GM12878 (cell line): Measurements from ENCODE around the gene RSPO3. TPM values are rescaled to one million over a fixed set of nuclear protein-coding genes. Genes with fewer than 3 reads are reported as not detected.

Experiments used
- ATAC-seq: fragments of 200-7000 bp; cut with Tn5 transposase; 3 replicates; pipeline ENCODE4 v1.9.1; 2020; ENCODE audit warnings: mild to moderate bottlenecking, moderate library complexity
- BruUV-seq: library from RNA; stranded (reverse); fragments of 400-500 nt; replicated peaks from 2 replicates; lab custom pipeline; 2021; lab: Mats Ljungman, UMichigan
- CTCF ChIA-PET: fragments of 300-600 bp; sonication (Branson Sonifier 250); formaldehyde crosslinking; extraction: SDS; loops from one replicate; lab custom pipeline; 2021; ENCODE audit warnings: inconsistent platforms; lab: Yijun Ruan, JAX
- POLR2A ChIA-PET: fragments of 350-600 bp; formaldehyde crosslinking; extraction: SDS; loops from one replicate; lab custom pipeline; 2021; ENCODE audit warnings: inconsistent platforms; lab: Charles Lee
- RAD21 ChIA-PET: fragments of 300-600 bp; sonication (Branson Sonifier 250); formaldehyde crosslinking; loops from one replicate; lab custom pipeline; 2023; ENCODE audit warnings: antibody characterized with exemption; ENCODE audit not compliant: unreplicated experiment; lab: Charles Lee
- SMC1A ChIA-PET: fragments of 300-600 bp; sonication (Branson Sonifier 250); formaldehyde crosslinking; loops from one replicate; lab custom pipeline; 2023; ENCODE audit not compliant: unreplicated experiment, uncharacterized antibody; lab: Charles Lee
- DNase-seq: peaks from one replicate; pipeline ENCODE4 v3.0.0-alpha.2; 2011; ENCODE audit warnings: low read depth, low spot score
- FAIRE-seq: peaks from 3 replicates; lab custom pipeline; 2011; peaks lifted over from hg19 to GRCh38; lab: Jason Lieb, UNC
- H2AFZ ChIP-seq: 2 replicates; pipeline ENCODE4 v1.6.0; 2011; ENCODE audit warnings: low read depth, low read length, control low read depth; ENCODE audit not compliant: control insufficient read depth
- H3K27ac ChIP-seq: 2 replicates; pipeline ENCODE4 v1.5.1; 2011; ENCODE audit warnings: control low read depth; ENCODE audit not compliant: control insufficient read depth, insufficient read depth
- H3K27me3 ChIP-seq, 2 experiments: replicated peaks in 1 of 2; 2 replicates each; pipeline versions ENCODE4 v1.6.0 to v1.6.1; 2011; ENCODE audit warnings: low read length in 1 of 2; ENCODE audit not compliant: control insufficient read depth in 2 of 2, insufficient read depth in 2 of 2
- H3K36me3 ChIP-seq, 2 experiments: 2 replicates each; pipeline ENCODE4 v1.5.1; 2011; ENCODE audit warnings: low read length in 1 of 2; ENCODE audit not compliant: control insufficient read depth in 2 of 2, insufficient read depth in 2 of 2
- H3K4me1 ChIP-seq: 2 replicates; pipeline ENCODE4 v1.6.1; 2011; ENCODE audit warnings: mild to moderate bottlenecking, low read length, moderate library complexity, mixed read lengths; ENCODE audit not compliant: control insufficient read depth, insufficient read depth
- H3K4me2 ChIP-seq: 2 replicates; pipeline ENCODE4 v1.6.0; 2011; ENCODE audit warnings: control low read depth; ENCODE audit not compliant: control insufficient read depth, insufficient read depth
- H3K4me3 ChIP-seq: fragments of 200-600 bp; sonication (generic); 2 replicates; pipeline ENCODE4 v1.5.1; 2016
- H3K79me2 ChIP-seq: 2 replicates; pipeline ENCODE4 v1.6.0; 2011; ENCODE audit warnings: low read length; ENCODE audit not compliant: control insufficient read depth, insufficient read depth
- H3K9ac ChIP-seq: 2 replicates; pipeline ENCODE4 v1.8.0; 2011; ENCODE audit warnings: low read length, control low read depth, mixed read lengths; ENCODE audit not compliant: control insufficient read depth, insufficient read depth
- H3K9me3 ChIP-seq: replicated peaks from 3 replicates; pipeline ENCODE4 v1.5.1; 2011; ENCODE audit warnings: mild to moderate bottlenecking, low read length; ENCODE audit not compliant: control insufficient read depth, insufficient read depth
- H4K20me1 ChIP-seq: 2 replicates; pipeline ENCODE4 v1.6.0; 2011; ENCODE audit not compliant: control insufficient read depth, insufficient read depth
- ETV6 ChIP-seq, 2 experiments: fragments of 450-650 bp in 1 of 2; IDR thresholded peaks in 1 of 2; conservative IDR thresholded peaks in 1 of 2; 2 replicates each; pipeline ENCODE4 v1.6.1; 2014; ENCODE audit warnings: antibody characterized with exemption in 1 of 2, borderline replicate concordance in 1 of 2, low read depth in 1 of 2, mild to moderate bottlenecking in 1 of 2, moderate library complexity in 1 of 2
- GATAD2B ChIP-seq: fragments of 450-650 bp; conservative IDR thresholded peaks from 2 replicates; pipeline ENCODE4 v1.6.1; 2017; ENCODE audit warnings: low read depth, mild to moderate bottlenecking, moderate library complexity
- LARP7 ChIP-seq: fragments of 450-650 bp; IDR thresholded peaks from 2 replicates; pipeline ENCODE4 v1.6.1; 2017; ENCODE audit warnings: mild to moderate bottlenecking
- MAX ChIP-seq: IDR thresholded peaks from 2 replicates; pipeline ENCODE4 v1.6.1; 2012; ENCODE audit warnings: low read depth, low read length, improper control_type of control experiment
- MLLT1 ChIP-seq: fragments of 450-650 bp; IDR thresholded peaks from 2 replicates; pipeline ENCODE4 v1.6.1; 2016; ENCODE audit warnings: mild to moderate bottlenecking
- NR2F1 ChIP-seq: fragments of 450-650 bp; conservative IDR thresholded peaks from 2 replicates; pipeline ENCODE4 v1.6.1; 2017; ENCODE audit warnings: mild to moderate bottlenecking
- PAX5 ChIP-seq: IDR thresholded peaks from 2 replicates; pipeline ENCODE4 v1.6.1; 2011; ENCODE audit warnings: low read depth, low read length, borderline replicate concordance
- POLR2A ChIP-seq: IDR thresholded peaks from 2 replicates; pipeline ENCODE4 v1.6.1; 2011; ENCODE audit warnings: low read depth, mild to moderate bottlenecking, low read length
- RCOR1 ChIP-seq: conservative IDR thresholded peaks from 2 replicates; pipeline ENCODE4 v1.6.1; 2012; ENCODE audit warnings: low read depth, low read length, improper control_type of control experiment
- RFX5 ChIP-seq: IDR thresholded peaks from 2 replicates; pipeline ENCODE4 v1.6.1; 2011; ENCODE audit warnings: low read depth, low read length, improper control_type of control experiment
- YBX1 ChIP-seq: fragments of 450-650 bp; IDR thresholded peaks from 2 replicates; pipeline ENCODE4 v1.6.1; 2016; ENCODE audit warnings: antibody characterized with exemption
- YY1 ChIP-seq: IDR thresholded peaks from 2 replicates; pipeline ENCODE4 v1.6.1; 2011; ENCODE audit warnings: low read depth, mild to moderate bottlenecking, low read length
- ZNF24 ChIP-seq: fragments of 450-650 bp; IDR thresholded peaks from 2 replicates; pipeline ENCODE4 v1.6.1; 2017; ENCODE audit warnings: antibody characterized with exemption, mild to moderate bottlenecking
- WGBS: methylation state at CpG from one replicate; pipeline ENCODE4 v1.1.6; 2016; ENCODE audit warnings: low lambda C conversion rate; ENCODE audit not compliant: insufficient replicate concordance, insufficient coverage; ENCODE audit errors: missing lambda C conversion rate; 5-methylcytosine and 5-hydroxymethylcytosine counted together
- in situ Hi-C: fragments of 300-500 bp; cut with MboI; formaldehyde crosslinking; loops from 9 replicates; pipeline ENCODE4 v1.14.3; 2018; ENCODE audit warnings: mixed read lengths
- intact Hi-C: fragments of 100-400 bp; cut with micrococcal nuclease; formaldehyde crosslinking; loops from one replicate; pipeline ENCODE4 v1.14.2; 2022; ENCODE audit not compliant: unreplicated experiment
- polyA plus RNA-seq, 11 experiments: library from polyadenylated mRNA; depleted of rRNA in 4 of 11; unstranded in 6 of 11; stranded (reverse) in 5 of 11; fragments of >200 nt; fragmentation: Nextera tagmentation in 4 of 11; fragmentation: Illumina TruSeq in 1 of 11; extraction: Ambion mirVana in 4 of 11; extraction: Trizol in 1 of 11; gene quantifications; 1 replicate in 1 of 11; 2 replicates in 10 of 11; pipeline versions ENCODE4 v1.2.1 to v1.2.3, GENCODE V29; 2011 to 2016; ENCODE audit warnings: inconsistent platforms in 2 of 11, missing spikeins in 2 of 11, low read depth in 1 of 11
- total RNA-seq, 4 experiments: library from RNA; depleted of rRNA in 3 of 4; stranded (reverse); fragments of >200 nt in 3 of 4; fragmentation: Illumina TruSeq in 1 of 4; extraction: Trizol in 1 of 4; gene quantifications; 2 replicates each; pipeline versions ENCODE4 v1.2.1 to v1.2.3, GENCODE V29; 2013 to 2021
- TF ChIP-seq, protein P1 (sequence below): fragments of 450-650 bp; conservative IDR thresholded peaks from 2 replicates; pipeline ENCODE4 v1.6.1; 2017; ENCODE audit warnings: mild to moderate bottlenecking, moderate library complexity
- TF ChIP-seq, protein P2 (sequence below): IDR thresholded peaks from 2 replicates; pipeline ENCODE4 v1.6.1; 2012; ENCODE audit warnings: low read depth, low read length, improper control_type of control experiment

Gene RSPO3
- total and polyA plus RNA-seq, 10 of the 15 experiments (the other 5 are each of a cell fraction or from before 2014, with no cell fraction given), result 0.16 TPM; not detected in 9

DNA sequence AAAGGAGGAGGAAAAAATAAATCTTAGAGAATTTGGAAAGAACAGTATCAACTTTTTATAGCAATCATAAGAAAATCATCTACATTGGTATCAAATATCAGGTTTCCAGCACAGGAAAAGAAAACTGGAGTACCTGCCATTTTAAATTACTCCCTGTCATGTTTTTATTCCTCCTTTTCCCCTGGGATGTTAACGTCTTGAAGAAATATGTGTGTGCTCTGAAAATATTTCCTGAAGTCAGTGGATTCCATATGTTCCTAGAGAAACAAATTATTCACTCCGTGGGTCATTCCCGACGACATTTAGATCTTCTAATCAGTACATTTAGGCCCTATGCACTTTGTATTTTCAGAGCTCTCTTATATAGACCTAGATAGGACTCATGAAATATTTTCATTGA, 42.0 kb upstream of the RSPO3 start:
- no peak overlapping the region for H3K27ac ChIP-seq
- H3K4me2 ChIP-seq, result no peak overlapping the region
- H3K9me3 ChIP-seq, result no peaks in the 10 kb centered on the region
- no peaks in the 10 kb centered on the region for H3K4me1 ChIP-seq
- SMC1A ChIA-PET, result no interaction called here
- H2AFZ ChIP-seq, result no peak overlapping the region
- ATAC-seq (no peak), DNase-seq (no peak), FAIRE-seq (no peak)
- TF ChIP-seq PAX5 (no peak), GATAD2B (no peak), MLLT1 (no peak), ETV6 (conservative IDR thresholded peaks at IDR 0.05 in 1 of 2, IDR thresholded peaks at IDR 0.05 in 1 of 2; ENCODE audit: borderline replicate concordance in 1 of 2, low read depth in 1 of 2) (no peak), YY1 (no peak), POLR2A (no peak), ZNF24 (no peak), RCOR1 (no peak), RFX5 (no peak), MAX (no peak), LARP7 (no peak), NR2F1 (no peak), YBX1 (no peak)
- TF ChIP-seq, protein P1, sequence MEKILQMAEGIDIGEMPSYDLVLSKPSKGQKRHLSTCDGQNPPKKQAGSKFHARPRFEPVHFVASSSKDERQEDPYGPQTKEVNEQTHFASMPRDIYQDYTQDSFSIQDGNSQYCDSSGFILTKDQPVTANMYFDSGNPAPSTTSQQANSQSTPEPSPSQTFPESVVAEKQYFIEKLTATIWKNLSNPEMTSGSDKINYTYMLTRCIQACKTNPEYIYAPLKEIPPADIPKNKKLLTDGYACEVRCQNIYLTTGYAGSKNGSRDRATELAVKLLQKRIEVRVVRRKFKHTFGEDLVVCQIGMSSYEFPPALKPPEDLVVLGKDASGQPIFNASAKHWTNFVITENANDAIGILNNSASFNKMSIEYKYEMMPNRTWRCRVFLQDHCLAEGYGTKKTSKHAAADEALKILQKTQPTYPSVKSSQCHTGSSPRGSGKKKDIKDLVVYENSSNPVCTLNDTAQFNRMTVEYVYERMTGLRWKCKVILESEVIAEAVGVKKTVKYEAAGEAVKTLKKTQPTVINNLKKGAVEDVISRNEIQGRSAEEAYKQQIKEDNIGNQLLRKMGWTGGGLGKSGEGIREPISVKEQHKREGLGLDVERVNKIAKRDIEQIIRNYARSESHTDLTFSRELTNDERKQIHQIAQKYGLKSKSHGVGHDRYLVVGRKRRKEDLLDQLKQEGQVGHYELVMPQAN, result no peak
- TF ChIP-seq, protein P2, sequence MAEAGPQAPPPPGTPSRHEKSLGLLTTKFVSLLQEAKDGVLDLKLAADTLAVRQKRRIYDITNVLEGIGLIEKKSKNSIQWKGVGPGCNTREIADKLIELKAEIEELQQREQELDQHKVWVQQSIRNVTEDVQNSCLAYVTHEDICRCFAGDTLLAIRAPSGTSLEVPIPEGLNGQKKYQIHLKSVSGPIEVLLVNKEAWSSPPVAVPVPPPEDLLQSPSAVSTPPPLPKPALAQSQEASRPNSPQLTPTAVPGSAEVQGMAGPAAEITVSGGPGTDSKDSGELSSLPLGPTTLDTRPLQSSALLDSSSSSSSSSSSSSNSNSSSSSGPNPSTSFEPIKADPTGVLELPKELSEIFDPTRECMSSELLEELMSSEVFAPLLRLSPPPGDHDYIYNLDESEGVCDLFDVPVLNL, result no peak
- H3K27me3 ChIP-seq, result no peaks in the 10 kb centered on the region
- no peak overlapping the region for H3K4me3 ChIP-seq
- WGBS, result 38% methylated on average over 4 of the region's 4 CpGs
- no peak overlapping the region for H3K9ac ChIP-seq
- no peaks in the 10 kb centered on the region for H3K36me3 ChIP-seq
- H3K79me2 ChIP-seq, result no peaks in the 10 kb centered on the region
- no TSS peak for BruUV-seq
- in situ Hi-C loops, result no loop called here
- no peaks in the 10 kb centered on the region for H4K20me1 ChIP-seq
- POLR2A ChIA-PET, result no interaction called here
- RAD21 ChIA-PET, result no interaction called here
- CTCF ChIA-PET, result no interaction called here
- intact Hi-C loops, result no loop called here
